A549 (cell line): ENCODE measurements around the gene ENAH. TPM values are rescaled to one million over a fixed set of nuclear protein-coding genes. Genes with fewer than 3 reads are reported as not detected.

ENCODE experiments used
- ATAC-seq, 2 experiments: fragments of 200-7000 bp in 1 of 2; fragments of >200 bp in 1 of 2; cut with Nextera tagmentation in 1 of 2; cut with Tn5 transposase in 1 of 2; 3 replicates each; pipeline versions ENCODE4 v1.8.0 to v1.9.1; 2018 to 2020; ENCODE audit warnings: mild to moderate bottlenecking in 1 of 2, moderate library complexity in 1 of 2
- CTCF ChIA-PET: fragments of 300-600 bp; sonication (Branson Sonifier 250); formaldehyde crosslinking; extraction: SDS; loops from one replicate; lab custom pipeline; 2021; ENCODE audit warnings: antibody characterized with exemption, inconsistent platforms; lab: Yijun Ruan, JAX
- POLR2A ChIA-PET: fragments of 350-600 bp; formaldehyde crosslinking; extraction: SDS; loops from one replicate; lab custom pipeline; 2021; ENCODE audit warnings: antibody characterized with exemption, inconsistent platforms; lab: Yijun Ruan, JAX
- DNase-seq, 2 experiments: peaks; one replicate each; pipeline versions ENCODE4 v3.0.0 to v3.0.0-alpha.2; 2011 to 2016; ENCODE audit warnings: low read depth in 1 of 2, low spot score in 1 of 2
- FAIRE-seq: peaks from 2 replicates; lab custom pipeline; 2011; peaks lifted over from hg19 to GRCh38; lab: Jason Lieb, UNC
- H3K27ac ChIP-seq, 2 experiments: fragments of >200 bp; sonication (Bioruptor Twin); formaldehyde crosslinking; 3 replicates each; pipeline ENCODE4 v1.5.1; 2016 to 2017
- H3K4me1 ChIP-seq: fragments of >200 bp; sonication (Bioruptor Twin); formaldehyde crosslinking; 3 replicates; pipeline ENCODE4 v1.6.1; 2016
- H3K4me2 ChIP-seq: fragments of >200 bp; sonication (Bioruptor Twin); formaldehyde crosslinking; 3 replicates; pipeline ENCODE4 v1.6.1; 2016
- H3K4me3 ChIP-seq: fragments of >200 bp; sonication (Bioruptor Twin); formaldehyde crosslinking; 3 replicates; pipeline ENCODE4 v1.5.1; 2016
- H3K9me3 ChIP-seq: fragments of >200 bp; sonication (Bioruptor Twin); formaldehyde crosslinking; 3 replicates; pipeline ENCODE4 v1.6.1; 2016
- CBX2 ChIP-seq: fragments of 200-600 bp; sonication (generic); IDR thresholded peaks from 2 replicates; pipeline ENCODE4 v1.6.1; 2016; ENCODE audit warnings: low read depth, mild to moderate bottlenecking, borderline replicate concordance
- CBX8 ChIP-seq: fragments of 200-600 bp; sonication (generic); IDR thresholded peaks from 2 replicates; pipeline ENCODE4 v1.6.1; 2016
- CHD2 ChIP-seq: fragments of 150-350 bp; IDR thresholded peaks from 2 replicates; pipeline ENCODE4 v1.6.1; 2014; ENCODE audit warnings: low read length; ENCODE audit not compliant: partially characterized antibody
- EHMT2 ChIP-seq: fragments of 200-600 bp; sonication (generic); IDR thresholded peaks from 2 replicates; pipeline ENCODE4 v1.6.1; 2016; ENCODE audit warnings: antibody characterized with exemption, low read depth, mild to moderate bottlenecking, moderate library complexity
- ESRRA ChIP-seq: fragments of 150-350 bp; IDR thresholded peaks from 2 replicates; pipeline ENCODE4 v1.6.1; 2014; ENCODE audit warnings: mild to moderate bottlenecking, low read length, borderline replicate concordance
- HDAC2 ChIP-seq: fragments of 200-600 bp; sonication (generic); IDR thresholded peaks from 2 replicates; pipeline ENCODE4 v1.6.1; 2016
- HOXB13 ChIP-seq: fragments of 250-450 bp; sonication (Bioruptor Pico); IDR thresholded peaks from 2 replicates; pipeline ENCODE4 v1.5.0; 2020; ENCODE audit warnings: low read depth, mild to moderate bottlenecking, moderate library complexity
- HOXB5 ChIP-seq: fragments of 250-450 bp; sonication (Bioruptor Pico); IDR thresholded peaks from 2 replicates; pipeline ENCODE4 v1.5.0; 2020; ENCODE audit warnings: mild to moderate bottlenecking, moderate library complexity
- JUNB ChIP-seq: fragments of >200 bp; sonication (Bioruptor Twin); formaldehyde crosslinking; IDR thresholded peaks from 2 replicates; pipeline ENCODE4 v1.6.1; 2016
- KDM1A ChIP-seq: fragments of 200-600 bp; sonication (generic); IDR thresholded peaks from 2 replicates; pipeline ENCODE4 v1.6.1; 2016; ENCODE audit warnings: low read depth, mild to moderate bottlenecking
- KDM5A ChIP-seq: fragments of 200-600 bp; sonication (generic); IDR thresholded peaks from 2 replicates; pipeline ENCODE4 v1.6.1; 2016; ENCODE audit warnings: antibody characterized with exemption, mild to moderate bottlenecking
- MAZ ChIP-seq: fragments of 150-350 bp; IDR thresholded peaks from 2 replicates; pipeline ENCODE4 v1.6.1; 2014; ENCODE audit warnings: antibody characterized with exemption, low read depth, low read length, borderline replicate concordance
- NFE2L2 ChIP-seq: fragments of 150-350 bp; conservative IDR thresholded peaks from 2 replicates; pipeline ENCODE4 v1.6.1; 2014; ENCODE audit warnings: low read length
- NPAS2 ChIP-seq: fragments of 250-450 bp; sonication (Bioruptor Pico); IDR thresholded peaks from 2 replicates; pipeline ENCODE4 v1.8.0; 2022; ENCODE audit warnings: mild to moderate bottlenecking, moderate library complexity, borderline replicate concordance
- NR3C1 ChIP-seq: fragments of >200 bp; sonication (Bioruptor Twin); formaldehyde crosslinking; IDR thresholded peaks from 3 replicates; pipeline ENCODE4 v1.6.1; 2017
- POLR2A ChIP-seq: IDR thresholded peaks from 2 replicates; pipeline ENCODE4 v1.6.1; 2012; ENCODE audit warnings: mild to moderate bottlenecking, low read length
- POLR2AphosphoS2 ChIP-seq: conservative IDR thresholded peaks from 2 replicates; pipeline ENCODE4 v1.6.1; 2012; ENCODE audit warnings: low read length, improper control_type of control experiment, inconsistent platforms
- RAD21 ChIP-seq, 2 experiments: fragments of >200 bp in 1 of 2; sonication (Bioruptor Twin) in 1 of 2; formaldehyde crosslinking in 1 of 2; IDR thresholded peaks in 1 of 2; conservative IDR thresholded peaks in 1 of 2; 2 replicates in 1 of 2; 3 replicates in 1 of 2; pipeline ENCODE4 v1.6.1; 2012 to 2018; ENCODE audit warnings: inconsistent platforms in 1 of 2
- RARB ChIP-seq: fragments of 250-450 bp; sonication (Bioruptor Pico); IDR thresholded peaks from 2 replicates; pipeline ENCODE4 v1.8.0; 2021; ENCODE audit warnings: mild to moderate bottlenecking, moderate library complexity
- RNF2 ChIP-seq: fragments of 200-600 bp; sonication (generic); IDR thresholded peaks from 2 replicates; pipeline ENCODE4 v1.6.1; 2016; ENCODE audit warnings: low read depth, mild to moderate bottlenecking, antibody characterized with exemption, moderate library complexity, borderline replicate concordance
- SMC3 ChIP-seq: fragments of >200 bp; sonication (Bioruptor Twin); formaldehyde crosslinking; IDR thresholded peaks from 3 replicates; pipeline ENCODE4 v1.6.1; 2018; ENCODE audit warnings: inconsistent platforms
- SREBF2 ChIP-seq: fragments of 450-650 bp; IDR thresholded peaks from 2 replicates; pipeline ENCODE4 v1.6.1; 2014; ENCODE audit warnings: mild to moderate bottlenecking, moderate library complexity
- TFCP2L1 ChIP-seq: fragments of 250-450 bp; sonication (Bioruptor Pico); IDR thresholded peaks from 2 replicates; pipeline ENCODE4 v1.5.0; 2021; ENCODE audit warnings: mild to moderate bottlenecking
- ZC3H11A ChIP-seq: fragments of 450-650 bp; IDR thresholded peaks from 2 replicates; pipeline ENCODE4 v1.6.1; 2014; ENCODE audit warnings: antibody characterized with exemption, mild to moderate bottlenecking
- ZFP36 ChIP-seq: fragments of 450-650 bp; IDR thresholded peaks from 2 replicates; pipeline ENCODE4 v1.6.1; 2014; ENCODE audit warnings: borderline replicate concordance; ENCODE audit not compliant: partially characterized antibody
- ZNF302 ChIP-seq: fragments of 250-450 bp; sonication (Bioruptor Pico); IDR thresholded peaks from 2 replicates; pipeline ENCODE4 v1.9.0; 2021; ENCODE audit warnings: inconsistent platforms, mild to moderate bottlenecking, moderate library complexity
- ZSCAN20 ChIP-seq: fragments of 250-450 bp; sonication (Bioruptor Pico); IDR thresholded peaks from 2 replicates; pipeline ENCODE4 v1.8.0; 2022; ENCODE audit warnings: mild to moderate bottlenecking, moderate library complexity
- WGBS: methylation state at CpG from one replicate; pipeline ENCODE4 v1.1.6; 2017; ENCODE audit errors: missing lambda C conversion rate; 5-methylcytosine and 5-hydroxymethylcytosine counted together
- polyA plus RNA-seq, 4 experiments: library from polyadenylated mRNA; depleted of rRNA in 3 of 4; stranded (reverse); fragments of >200 nt; fragmentation: RNase III in 1 of 4; extraction: RNeasy Plus Mini Kit Qiagen cat#74134 plus additional on column Dnase treatment in 1 of 4; gene quantifications; 2 replicates in 3 of 4; 3 replicates in 1 of 4; pipeline ENCODE4 v1.2.3, GENCODE V29; 2011 to 2017
- TF ChIP-seq, protein P1 (sequence below): fragments of >200 bp; sonication (Bioruptor Twin); formaldehyde crosslinking; IDR thresholded peaks from 2 replicates; pipeline ENCODE4 v1.6.1; 2016
- TF ChIP-seq, protein P2 (sequence below): fragments of 200-600 bp; sonication (generic); IDR thresholded peaks from 2 replicates; pipeline ENCODE4 v1.6.1; 2016; ENCODE audit warnings: antibody characterized with exemption, mild to moderate bottlenecking, moderate library complexity
- TF ChIP-seq, protein P3 (sequence below): IDR thresholded peaks from 2 replicates; pipeline ENCODE4 v1.6.1; 2012
- TF ChIP-seq, protein P4 (sequence below): fragments of 250-450 bp; sonication (Bioruptor Pico); IDR thresholded peaks from 2 replicates; pipeline ENCODE4 v1.5.0; 2020; ENCODE audit warnings: low read depth, mild to moderate bottlenecking, moderate library complexity
- TF ChIP-seq, protein P5 (sequence below): fragments of 150-350 bp; IDR thresholded peaks from 2 replicates; pipeline ENCODE4 v1.6.1; 2014; ENCODE audit warnings: low read depth, mild to moderate bottlenecking, low read length
- TF ChIP-seq, protein P6 (sequence below): IDR thresholded peaks from 2 replicates; pipeline ENCODE4 v1.6.1; 2012
- TF ChIP-seq, protein P7 (sequence below): IDR thresholded peaks from 2 replicates; pipeline ENCODE4 v1.6.1; 2012; ENCODE audit warnings: low read depth, borderline replicate concordance

The ENAH gene
- polyA plus RNA-seq, 2 of the 4 experiments (the other 2 are of a cell fraction): 142 to 155 TPM

DNA sequence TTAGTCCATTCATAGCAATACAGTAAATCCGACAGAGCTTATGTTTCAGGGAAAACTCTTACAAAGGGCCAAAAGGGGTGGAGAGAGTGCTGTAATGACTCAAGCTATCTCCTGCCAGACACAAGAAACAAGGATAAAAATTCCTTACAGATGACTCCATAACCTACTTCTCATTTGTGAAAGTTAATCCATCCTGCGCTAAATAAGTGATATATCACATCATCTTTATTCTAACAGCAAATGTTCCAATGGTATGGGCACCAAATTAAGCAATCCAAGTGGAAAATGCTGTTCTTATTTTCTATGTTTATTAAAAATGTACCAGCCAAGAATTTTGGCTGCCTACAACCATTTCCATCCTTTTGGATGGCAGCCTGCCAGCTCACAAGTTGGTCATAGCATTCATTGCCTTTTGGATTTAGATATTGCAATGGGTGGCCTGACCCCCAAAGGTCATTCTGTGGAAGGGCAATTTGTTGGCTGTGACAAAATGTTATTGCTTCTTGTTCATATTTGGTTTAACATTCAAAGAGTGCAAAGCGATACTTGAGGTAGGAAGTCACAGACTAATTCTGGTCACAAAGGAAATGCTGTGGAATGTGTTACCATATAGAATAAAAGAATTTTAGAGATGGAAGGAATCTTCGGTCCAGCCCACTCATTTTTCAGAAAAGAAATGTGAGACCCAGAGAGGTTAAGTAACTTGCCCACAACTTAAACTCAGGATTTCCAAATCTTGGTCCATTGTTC lies 2.8 kb upstream of the ENAH start:
- ATAC-seq: peak; percentile 56 to 61
- Histone ChIP-seq H3K27ac (peak overlapping the region; percentile 95 to 100), H3K4me3 (no peak overlapping the region), H3K4me1 (peaks cover 41% of the 10 kb centered on the region), H3K4me2 (peak overlapping the region; percentile 79), H3K9me3 (no peaks in the 10 kb centered on the region)
- no peak for FAIRE-seq
- ChIA-PET POLR2A (interaction anchor here (0.8 to 2.6 kb wide), 13 partner anchors 38 to 407 kb away, joined by 3 to 26 read pairs (median 5); partner anchors contain the start of genes H3-3A and SRP9), CTCF (interaction anchor here (0.6 to 4.7 kb wide), 24 partner anchors 9 to 467 kb away, joined by 3 to 43 read pairs (median 4); partner anchors contain the start of gene SRP9)
- peak; percentile 70 to 94 for DNase-seq
- WGBS: 4% methylated on average over 4 of the region's 4 CpGs
- TF ChIP-seq ZSCAN20 (no peak), ZC3H11A (no peak), RAD21 (conservative IDR thresholded peaks at IDR 0.05 in 1 of 2, IDR thresholded peaks at IDR 0.05 in 1 of 2) (peak; percentile 72 to 74), TFCP2L1 (CRISPR knock-in tag) (no peak), RARB (CRISPR knock-in tag) (peak; percentile 76), NFE2L2 (no peak), HDAC2 (no peak), CHD2 (no peak), POLR2A (no peak), HOXB13 (CRISPR knock-in tag) (no peak), EHMT2 (no peak), CBX2 (no peak), KDM1A (no peak), HOXB5 (CRISPR knock-in tag) (no peak), JUNB (peak; percentile 89), SMC3 (peak; percentile 53), NR3C1 (no peak), RNF2 (no peak), KDM5A (no peak), ZNF302 (CRISPR knock-in tag) (no peak), ESRRA (peak; percentile 71; the same call in 1 of the 2 replicates), CBX8 (no peak), ZFP36 (no peak), MAZ (no peak), NPAS2 (CRISPR knock-in tag) (no peak), POLR2AphosphoS2 (no peak), SREBF2 (no peak)
- TF ChIP-seq, protein P1, sequence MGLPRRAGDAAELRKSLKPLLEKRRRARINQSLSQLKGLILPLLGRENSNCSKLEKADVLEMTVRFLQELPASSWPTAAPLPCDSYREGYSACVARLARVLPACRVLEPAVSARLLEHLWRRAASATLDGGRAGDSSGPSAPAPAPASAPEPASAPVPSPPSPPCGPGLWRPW: no peak
- TF ChIP-seq, protein P2, sequence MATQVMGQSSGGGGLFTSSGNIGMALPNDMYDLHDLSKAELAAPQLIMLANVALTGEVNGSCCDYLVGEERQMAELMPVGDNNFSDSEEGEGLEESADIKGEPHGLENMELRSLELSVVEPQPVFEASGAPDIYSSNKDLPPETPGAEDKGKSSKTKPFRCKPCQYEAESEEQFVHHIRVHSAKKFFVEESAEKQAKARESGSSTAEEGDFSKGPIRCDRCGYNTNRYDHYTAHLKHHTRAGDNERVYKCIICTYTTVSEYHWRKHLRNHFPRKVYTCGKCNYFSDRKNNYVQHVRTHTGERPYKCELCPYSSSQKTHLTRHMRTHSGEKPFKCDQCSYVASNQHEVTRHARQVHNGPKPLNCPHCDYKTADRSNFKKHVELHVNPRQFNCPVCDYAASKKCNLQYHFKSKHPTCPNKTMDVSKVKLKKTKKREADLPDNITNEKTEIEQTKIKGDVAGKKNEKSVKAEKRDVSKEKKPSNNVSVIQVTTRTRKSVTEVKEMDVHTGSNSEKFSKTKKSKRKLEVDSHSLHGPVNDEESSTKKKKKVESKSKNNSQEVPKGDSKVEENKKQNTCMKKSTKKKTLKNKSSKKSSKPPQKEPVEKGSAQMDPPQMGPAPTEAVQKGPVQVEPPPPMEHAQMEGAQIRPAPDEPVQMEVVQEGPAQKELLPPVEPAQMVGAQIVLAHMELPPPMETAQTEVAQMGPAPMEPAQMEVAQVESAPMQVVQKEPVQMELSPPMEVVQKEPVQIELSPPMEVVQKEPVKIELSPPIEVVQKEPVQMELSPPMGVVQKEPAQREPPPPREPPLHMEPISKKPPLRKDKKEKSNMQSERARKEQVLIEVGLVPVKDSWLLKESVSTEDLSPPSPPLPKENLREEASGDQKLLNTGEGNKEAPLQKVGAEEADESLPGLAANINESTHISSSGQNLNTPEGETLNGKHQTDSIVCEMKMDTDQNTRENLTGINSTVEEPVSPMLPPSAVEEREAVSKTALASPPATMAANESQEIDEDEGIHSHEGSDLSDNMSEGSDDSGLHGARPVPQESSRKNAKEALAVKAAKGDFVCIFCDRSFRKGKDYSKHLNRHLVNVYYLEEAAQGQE: no peak
- TF ChIP-seq, protein P3, sequence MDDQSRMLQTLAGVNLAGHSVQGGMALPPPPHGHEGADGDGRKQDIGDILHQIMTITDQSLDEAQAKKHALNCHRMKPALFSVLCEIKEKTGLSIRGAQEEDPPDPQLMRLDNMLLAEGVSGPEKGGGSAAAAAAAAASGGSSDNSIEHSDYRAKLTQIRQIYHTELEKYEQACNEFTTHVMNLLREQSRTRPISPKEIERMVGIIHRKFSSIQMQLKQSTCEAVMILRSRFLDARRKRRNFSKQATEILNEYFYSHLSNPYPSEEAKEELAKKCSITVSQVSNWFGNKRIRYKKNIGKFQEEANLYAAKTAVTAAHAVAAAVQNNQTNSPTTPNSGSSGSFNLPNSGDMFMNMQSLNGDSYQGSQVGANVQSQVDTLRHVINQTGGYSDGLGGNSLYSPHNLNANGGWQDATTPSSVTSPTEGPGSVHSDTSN: no peak
- TF ChIP-seq, protein P4, sequence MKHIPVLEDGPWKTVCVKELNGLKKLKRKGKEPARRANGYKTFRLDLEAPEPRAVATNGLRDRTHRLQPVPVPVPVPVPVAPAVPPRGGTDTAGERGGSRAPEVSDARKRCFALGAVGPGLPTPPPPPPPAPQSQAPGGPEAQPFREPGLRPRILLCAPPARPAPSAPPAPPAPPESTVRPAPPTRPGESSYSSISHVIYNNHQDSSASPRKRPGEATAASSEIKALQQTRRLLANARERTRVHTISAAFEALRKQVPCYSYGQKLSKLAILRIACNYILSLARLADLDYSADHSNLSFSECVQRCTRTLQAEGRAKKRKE (CRISPR knock-in tag): no peak
- TF ChIP-seq, protein P5, sequence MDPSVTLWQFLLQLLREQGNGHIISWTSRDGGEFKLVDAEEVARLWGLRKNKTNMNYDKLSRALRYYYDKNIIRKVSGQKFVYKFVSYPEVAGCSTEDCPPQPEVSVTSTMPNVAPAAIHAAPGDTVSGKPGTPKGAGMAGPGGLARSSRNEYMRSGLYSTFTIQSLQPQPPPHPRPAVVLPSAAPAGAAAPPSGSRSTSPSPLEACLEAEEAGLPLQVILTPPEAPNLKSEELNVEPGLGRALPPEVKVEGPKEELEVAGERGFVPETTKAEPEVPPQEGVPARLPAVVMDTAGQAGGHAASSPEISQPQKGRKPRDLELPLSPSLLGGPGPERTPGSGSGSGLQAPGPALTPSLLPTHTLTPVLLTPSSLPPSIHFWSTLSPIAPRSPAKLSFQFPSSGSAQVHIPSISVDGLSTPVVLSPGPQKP: no peak
- TF ChIP-seq, protein P6, sequence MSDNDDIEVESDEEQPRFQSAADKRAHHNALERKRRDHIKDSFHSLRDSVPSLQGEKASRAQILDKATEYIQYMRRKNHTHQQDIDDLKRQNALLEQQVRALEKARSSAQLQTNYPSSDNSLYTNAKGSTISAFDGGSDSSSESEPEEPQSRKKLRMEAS: peak; percentile 50
- TF ChIP-seq, protein P7, sequence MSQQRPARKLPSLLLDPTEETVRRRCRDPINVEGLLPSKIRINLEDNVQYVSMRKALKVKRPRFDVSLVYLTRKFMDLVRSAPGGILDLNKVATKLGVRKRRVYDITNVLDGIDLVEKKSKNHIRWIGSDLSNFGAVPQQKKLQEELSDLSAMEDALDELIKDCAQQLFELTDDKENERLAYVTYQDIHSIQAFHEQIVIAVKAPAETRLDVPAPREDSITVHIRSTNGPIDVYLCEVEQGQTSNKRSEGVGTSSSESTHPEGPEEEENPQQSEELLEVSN: no peak
